GM20000 (cell line): ENCODE data around the gene MAP7D1.

ENCODE experiments used
- DNase-seq: peaks from one replicate; pipeline ENCODE4 v3.0.0; 2012; ENCODE audit warnings: low spot score
- TF ChIP-seq, protein P1 (sequence below): IDR thresholded peaks from 2 replicates; pipeline ENCODE4 v1.5.1; 2012; ENCODE audit warnings: mild to moderate bottlenecking, control low read depth; ENCODE audit errors: extremely low read depth, missing control alignments

The MAP7D1 gene

GRCh38 chr1:36155408-36156328 is at the start of gene MAP7D1:
Gene MAP7D1 (plus strand): TSS chr1:36156160. CDS start chr1:36156418, 258 bp downstream.
- DNase-seq = peak; percentile 91
- TF ChIP-seq, protein P1, sequence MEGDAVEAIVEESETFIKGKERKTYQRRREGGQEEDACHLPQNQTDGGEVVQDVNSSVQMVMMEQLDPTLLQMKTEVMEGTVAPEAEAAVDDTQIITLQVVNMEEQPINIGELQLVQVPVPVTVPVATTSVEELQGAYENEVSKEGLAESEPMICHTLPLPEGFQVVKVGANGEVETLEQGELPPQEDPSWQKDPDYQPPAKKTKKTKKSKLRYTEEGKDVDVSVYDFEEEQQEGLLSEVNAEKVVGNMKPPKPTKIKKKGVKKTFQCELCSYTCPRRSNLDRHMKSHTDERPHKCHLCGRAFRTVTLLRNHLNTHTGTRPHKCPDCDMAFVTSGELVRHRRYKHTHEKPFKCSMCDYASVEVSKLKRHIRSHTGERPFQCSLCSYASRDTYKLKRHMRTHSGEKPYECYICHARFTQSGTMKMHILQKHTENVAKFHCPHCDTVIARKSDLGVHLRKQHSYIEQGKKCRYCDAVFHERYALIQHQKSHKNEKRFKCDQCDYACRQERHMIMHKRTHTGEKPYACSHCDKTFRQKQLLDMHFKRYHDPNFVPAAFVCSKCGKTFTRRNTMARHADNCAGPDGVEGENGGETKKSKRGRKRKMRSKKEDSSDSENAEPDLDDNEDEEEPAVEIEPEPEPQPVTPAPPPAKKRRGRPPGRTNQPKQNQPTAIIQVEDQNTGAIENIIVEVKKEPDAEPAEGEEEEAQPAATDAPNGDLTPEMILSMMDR = no peak

- DNase-seq = no peak
- TF ChIP-seq, protein P1 = no peak
Observed at GRCh38 chr1:36106269-36106668, 49.7 kb upstream of the MAP7D1 start.

GRCh38 chr1:36107394-36107793 is 48.6 kb upstream of the MAP7D1 start:
- TF ChIP-seq, protein P1 = no peak
- no peak for DNase-seq

GRCh38 chr1:36108314-36108713 is 47.6 kb upstream of the MAP7D1 start:
- TF ChIP-seq, protein P1 = no peak
- no peak for DNase-seq

- no peak for DNase-seq
- TF ChIP-seq, protein P1 = no peak
Observed at GRCh38 chr1:36109041-36109679, 46.8 kb upstream of the MAP7D1 start.

DNA sequence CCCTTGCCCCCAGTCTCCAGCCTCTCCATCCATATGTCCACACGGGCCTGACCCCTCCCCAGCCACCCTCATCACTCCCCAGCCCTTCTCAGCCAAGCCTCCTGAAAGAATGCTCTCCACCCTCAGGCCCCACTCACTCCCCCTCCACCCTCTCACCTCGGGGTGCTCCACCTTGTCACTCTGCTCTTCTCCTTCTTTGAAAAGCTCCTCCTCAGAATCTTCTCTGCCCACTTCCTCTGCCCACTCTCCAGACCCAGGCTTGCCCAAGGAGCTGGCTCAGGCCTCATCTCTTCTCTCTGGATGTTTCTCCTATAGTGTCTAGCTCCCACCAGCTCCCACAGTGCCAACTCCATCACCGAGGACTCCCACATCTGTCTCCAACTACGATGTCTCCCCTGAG is 44.8 kb upstream of the MAP7D1 start:
- TF ChIP-seq, protein P1 = no peak
- no peak for DNase-seq

DNA sequence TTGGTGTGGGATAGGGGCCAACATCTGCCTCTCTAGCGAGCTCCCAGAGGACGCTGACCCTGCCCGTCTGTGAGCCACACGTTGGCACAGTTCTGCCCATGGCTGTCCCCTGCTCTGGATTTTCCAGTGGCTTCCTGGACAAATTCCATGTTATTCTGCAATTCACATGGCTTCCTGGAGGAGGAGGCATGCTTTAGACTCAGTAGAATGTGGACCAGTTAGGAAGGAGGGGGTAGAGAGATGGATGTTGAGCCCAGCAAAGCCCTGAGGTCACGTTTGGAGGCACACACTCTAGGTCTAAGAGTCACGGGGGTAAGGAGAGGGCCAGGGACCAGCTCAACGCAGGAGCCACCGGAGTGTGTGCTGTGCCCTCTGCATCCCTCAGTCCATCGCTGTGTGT is 43.1 kb upstream of the MAP7D1 start:
- TF ChIP-seq, protein P1 = no peak
- DNase-seq = no peak
